Activated CD4-positive, alpha-beta T cell treated with anti-CD3 and anti-CD28 coated beads for 24 hours (primary cell): ENCODE results near the gene IGFBP5.

Experiments used
- DNase-seq, 2 donors: peaks; one replicate each; pipeline ENCODE4 v3.0.0-alpha.2; 2020; ENCODE audit warnings: low read depth in 2 of 2

IGFBP5 gene

DNA sequence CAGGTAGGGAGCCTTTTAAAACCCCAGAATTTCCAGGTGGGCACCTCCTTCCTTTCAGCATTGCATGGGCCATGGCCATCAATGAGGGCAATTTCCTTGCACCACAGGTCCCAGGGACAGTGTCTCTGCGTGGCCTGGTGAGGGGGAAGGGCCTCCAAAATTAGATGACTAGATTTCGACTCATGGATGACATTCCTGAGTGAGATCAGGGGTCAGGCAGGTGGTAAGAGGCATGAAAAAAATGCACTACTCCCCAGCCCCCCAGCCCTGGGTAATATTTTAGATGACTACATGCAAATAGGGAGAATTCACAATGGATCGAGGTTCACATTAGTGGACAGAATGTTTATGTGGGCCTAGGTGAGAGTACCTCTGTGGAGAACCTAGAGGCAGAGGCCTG, 19.0 kb upstream of the IGFBP5 start:
- no peak for DNase-seq

DNA sequence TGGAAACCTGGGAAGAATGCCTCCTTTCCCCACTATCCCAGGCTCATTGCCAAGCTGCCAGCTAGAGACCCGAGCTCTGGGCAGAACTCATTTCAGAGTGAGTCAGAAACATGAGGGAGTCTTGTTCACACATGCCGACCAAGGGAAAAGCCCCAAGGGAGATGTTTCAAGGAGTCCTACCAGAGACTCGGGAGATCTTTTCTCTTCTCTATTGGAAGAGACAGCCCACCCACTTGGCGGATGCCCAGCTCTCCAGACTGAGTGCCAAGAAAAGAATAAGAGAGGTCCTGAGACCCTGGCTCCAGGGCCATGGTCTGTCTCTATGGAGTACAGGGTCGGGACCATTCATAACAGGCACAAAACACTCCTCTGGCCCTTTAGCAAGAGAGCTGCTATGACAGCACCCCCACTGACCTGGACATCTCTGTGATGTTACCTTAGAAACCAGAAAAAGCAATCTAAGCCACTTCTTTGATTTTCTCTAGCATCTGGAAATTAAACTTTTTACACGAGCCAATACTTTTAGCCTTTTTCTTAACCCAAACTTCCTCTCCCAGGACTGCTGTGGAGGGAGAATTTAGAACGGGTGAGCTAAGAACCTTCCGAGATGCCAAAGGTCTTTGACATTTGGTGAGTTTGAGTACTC, 18.5 kb upstream of the IGFBP5 start:
- DNase-seq: no peak

DNA sequence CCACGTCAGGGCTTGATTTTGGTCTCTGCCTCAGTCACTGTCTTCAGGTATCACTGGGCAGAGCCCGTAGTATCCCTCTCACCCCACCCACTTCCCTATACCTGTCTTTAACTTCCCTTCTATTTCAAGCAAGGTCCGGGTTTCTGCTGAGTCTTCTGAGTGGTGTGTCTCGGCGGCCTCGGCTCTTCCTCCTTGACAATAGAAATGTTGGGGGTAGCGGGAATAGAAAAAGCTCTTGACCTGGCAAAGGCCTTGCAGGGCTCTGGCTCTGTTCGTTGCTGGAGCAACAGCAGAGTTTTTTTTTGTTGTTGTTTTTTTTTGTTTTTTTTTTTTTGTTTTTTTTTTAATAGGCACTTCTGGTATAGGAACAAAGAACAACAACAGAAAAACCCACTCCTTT, 16.0 kb upstream of the IGFBP5 start:
- no peak for DNase-seq

DNA sequence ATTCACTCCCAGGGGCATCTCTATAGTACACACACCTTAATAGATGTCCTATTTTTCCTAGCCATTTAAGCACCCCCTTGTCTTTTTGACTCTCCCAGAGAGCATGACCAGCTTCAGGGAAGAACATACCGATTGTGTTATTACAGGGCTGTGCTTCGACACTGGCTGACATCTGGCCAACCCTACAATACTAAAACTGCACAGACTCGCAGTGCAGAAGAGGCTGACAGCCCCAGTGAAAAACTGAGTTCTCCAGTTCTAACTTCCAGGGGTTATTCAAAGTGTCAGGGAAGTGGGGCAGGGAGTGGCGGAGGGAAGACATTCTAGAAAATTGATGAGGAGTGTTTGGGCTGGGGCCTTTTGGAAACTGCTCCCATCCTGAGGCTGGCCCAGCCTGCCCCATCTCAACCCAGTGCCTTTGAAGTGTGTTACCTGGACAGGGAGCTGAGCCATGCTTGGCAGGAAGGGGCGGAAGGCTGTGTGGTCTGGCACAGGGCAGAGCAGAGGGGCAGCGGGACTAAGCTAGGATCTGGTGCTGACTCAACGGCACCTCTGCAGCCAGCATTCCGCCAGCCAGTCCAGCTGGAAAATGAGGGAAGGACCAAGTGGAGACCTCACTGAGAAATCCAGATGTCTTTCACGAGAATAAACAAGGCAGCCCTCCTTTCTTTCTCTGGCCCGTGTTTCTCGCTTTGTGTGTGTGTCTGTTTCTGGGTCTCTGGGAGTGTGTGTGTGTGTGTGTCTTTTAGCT, 15.4 kb upstream of the IGFBP5 start:
- no peak for DNase-seq

DNA sequence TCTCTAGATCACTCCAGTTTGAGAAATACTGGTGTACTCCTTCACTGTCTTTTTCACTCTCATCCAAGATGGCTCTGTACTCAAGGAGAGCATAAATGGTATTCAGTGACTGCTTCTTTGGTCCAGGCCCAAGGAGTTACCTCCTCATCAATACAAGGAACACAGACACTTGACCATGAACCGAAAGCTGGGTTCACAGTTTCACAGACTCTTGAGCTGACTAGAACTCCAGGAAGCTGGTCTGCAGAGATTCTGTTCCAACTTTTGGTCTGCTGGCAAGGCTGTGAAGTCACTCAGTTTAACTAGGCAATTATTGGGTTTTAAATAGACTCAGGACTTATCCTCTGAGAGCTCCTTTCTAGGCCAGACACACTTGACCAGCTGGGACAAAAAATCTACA, 7.4 kb upstream of the IGFBP5 start:
- DNase-seq: no peak

DNA sequence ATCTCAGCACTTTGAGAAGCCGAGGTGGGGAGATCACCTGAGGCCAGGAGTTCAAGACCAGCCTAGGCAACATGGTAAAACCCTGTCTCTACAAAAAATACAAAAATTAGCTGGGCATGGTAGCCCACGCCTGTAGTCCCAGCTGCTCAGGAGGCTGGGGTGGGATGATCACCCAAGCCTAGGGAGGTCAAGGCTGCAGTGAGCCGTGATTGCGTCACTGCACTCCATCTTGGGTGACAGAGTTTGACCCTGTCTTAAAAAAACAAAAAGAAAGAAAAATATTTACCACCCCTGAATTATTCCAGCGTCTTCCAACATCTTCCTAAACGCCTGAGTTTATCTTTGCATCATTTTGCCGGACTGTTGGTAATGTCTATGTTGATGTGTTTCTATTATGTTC, 6.2 kb upstream of the IGFBP5 start:
- DNase-seq: no peak

DNA sequence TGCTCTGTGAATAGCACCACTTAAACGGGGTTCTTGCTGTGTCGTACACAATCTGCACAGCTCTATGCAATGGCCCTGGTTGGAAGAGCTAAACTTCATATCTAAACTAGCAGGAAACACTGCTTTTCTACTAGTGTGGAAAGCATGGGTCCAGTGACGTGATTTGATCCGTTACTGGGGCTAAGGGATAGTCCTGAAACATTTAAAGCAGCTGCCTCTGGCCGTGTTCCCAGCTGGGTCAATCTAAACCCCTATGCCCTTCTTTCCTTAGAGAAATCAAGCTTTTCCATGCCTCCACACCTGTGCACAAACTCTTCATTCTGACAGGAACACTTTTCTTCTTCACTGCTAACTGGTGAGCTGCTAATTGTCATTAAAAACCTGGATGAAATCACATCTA, 5.4 kb upstream of the IGFBP5 start:
- DNase-seq: no peak

DNA sequence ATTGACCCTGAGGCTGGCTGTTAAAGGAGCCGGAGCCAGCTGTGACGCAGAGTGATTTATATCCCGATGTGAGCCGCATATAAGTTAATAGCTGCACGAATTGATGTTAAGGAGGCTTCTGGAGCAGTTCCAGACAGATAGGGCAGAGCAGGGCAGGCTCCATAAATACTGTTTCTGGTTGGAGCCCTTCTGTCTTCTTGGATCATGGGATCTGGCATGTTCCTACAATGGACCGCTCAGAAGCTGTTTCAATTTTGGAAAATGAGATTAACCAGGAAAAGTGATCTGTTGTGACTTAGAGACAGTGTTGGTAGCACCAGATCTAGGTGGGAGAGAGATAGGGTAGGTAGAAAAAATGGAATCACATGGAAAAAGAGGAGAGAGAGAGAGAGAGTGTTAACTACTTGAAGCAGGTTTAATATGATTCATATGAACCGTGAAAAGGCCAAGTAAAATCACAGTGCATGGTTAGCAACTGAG, 4.8 kb upstream of the IGFBP5 start:
- DNase-seq: no peak

DNA sequence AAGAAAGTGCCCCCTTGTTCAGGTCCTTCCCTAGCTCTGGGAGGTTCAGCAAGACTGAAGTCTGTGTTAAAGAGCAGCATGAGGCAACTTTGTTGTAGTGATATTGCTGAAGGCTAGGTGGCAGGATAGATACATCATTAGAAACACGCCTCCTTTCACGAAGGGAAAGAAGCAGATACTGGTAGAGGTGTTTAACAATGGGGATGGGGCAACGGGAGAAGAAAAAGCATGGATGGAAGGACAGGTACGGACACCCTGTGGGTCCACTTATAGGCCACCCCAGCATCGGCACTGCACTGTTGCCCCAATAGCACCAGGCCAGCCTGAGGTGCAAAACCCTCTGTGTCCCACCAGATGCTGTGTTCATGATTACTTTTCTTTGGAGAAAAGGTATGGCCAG, 3.5 kb upstream of the IGFBP5 start:
- no peak for DNase-seq

DNA sequence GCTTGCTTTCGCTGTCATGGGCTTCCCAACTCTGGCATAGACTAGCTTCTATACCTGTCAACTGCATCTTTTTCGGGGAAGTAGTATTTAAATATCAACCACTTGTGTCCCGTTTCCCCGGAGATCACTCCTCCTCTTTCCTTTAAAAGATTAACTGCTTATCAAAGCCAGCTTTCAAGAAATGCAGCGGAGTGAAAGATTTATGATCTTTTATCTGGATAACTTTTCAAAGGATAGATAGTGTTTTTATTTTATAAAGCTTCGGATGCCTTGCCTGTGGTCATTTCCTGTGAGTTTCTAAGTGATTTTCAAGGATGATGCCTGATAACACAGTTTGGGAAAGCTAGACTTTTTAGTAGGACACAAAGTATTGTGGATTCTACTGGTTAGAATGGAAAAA, 2.9 kb upstream of the IGFBP5 start:
- no peak for DNase-seq

DNA sequence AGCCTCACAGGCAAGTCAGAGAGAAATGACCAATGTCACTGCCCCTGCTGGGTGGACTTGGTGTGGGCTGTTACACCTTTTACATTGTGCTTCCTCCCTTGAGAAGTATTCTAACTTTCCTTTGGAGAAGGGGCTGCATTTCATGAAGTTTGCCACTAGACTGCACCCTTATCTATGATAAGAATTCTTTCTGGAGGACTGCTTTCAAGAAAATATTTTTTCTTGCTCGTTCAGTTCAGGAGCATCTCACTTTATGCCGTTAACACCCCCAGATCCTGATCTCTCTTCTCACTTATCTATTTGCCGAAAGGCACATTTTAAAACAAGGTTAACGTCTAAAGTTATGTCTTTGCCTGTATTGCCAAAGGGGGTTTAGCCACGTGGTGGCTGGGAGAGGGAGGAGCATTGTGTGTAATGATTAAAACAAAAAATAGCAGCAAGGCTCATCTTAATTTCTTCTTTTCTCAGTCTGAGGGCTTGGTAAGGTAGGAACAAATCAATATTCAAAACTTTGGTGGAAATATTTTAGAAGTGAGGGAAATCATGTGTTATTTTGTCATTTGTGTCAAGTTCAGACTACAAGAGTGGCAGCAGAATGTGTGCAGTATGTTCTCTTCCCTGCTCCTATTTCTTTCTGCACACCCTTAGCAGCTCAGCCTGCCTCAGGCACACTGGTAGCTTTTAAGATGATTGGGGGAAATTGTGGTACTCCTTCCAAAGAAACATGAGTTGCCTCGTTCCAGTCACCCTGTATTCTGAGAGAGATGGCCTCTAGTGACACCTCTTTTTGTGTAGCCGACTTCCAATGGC, 1.6 kb upstream of the IGFBP5 start:
- DNase-seq: no peak

DNA sequence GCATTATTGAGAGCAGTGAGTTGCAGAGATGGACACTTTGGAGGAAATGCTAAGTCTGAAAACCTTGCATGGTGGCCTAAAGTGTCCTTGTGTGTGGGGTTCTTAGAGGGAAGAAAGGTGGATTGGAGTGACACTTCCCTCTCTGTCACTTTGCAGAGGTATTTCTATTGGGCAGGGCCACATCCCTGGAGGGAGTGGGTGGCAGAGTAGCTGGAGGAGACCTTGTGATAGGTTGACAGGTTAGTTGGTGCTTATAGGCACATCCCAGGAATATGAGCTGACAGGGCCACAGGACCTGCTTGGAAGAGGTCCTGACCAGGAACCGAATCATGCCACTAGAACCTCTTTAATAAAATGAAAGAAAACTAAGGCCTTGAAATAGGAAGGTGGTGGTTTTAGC, 972 bp upstream of the IGFBP5 start:
- DNase-seq: no peak

DNA sequence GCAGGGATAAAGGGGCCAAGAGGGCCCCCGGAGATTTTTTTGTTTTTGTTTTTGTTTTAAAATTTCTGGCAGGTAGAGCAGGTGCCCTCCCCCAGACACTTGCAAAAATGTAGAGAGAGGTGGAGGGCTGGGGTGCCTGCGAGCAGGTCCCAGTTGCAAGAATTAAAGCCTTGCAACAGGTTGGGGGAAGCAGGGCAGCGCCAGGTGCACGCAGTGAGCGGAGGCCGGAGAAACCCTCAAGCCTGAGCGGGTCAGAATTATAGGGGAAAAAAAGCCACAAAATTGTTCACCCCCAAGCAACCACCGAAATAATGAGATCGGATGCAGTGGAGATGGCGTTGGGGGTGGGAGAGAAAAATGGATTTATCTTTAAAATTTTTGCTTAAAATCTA, 527 bp downstream of the IGFBP5 start:
- no peak for DNase-seq

DNA sequence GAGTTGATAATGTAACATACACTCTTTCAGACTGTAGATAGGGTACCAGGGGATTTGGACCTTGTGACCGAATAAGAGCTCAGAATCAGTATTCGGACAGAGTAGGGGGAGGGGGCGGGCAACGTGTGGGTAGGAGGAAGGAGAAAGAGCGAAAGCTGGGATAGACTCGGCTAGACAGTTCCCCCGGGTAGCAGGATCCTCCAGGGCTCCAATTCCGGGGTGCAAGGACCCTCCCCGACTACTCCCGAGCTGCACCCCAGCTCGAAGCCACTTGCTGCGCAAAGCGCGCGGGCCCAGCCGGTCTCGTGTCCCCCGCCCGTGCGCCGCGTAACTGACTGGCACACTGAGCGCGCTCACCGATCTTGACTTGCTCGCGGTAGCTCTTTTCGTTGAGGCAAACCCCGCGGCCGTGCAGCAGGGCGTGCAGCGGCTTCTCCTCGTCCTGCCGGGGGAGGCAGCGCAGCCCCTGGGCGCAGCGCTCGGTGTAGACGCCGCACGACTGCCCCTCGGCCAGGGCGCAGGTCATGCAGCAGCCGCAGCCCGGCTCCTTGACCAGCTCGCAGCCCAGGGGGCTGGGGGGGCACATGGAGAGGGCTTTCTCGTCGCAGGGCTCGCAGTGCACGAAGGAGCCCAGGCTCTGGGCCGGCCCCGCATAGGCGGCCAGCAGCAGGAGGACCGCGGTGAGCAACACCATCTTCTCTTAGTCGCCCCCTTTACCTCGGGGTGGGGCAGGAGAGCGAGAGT, 1.1 kb downstream of the IGFBP5 start:
- DNase-seq: peak in 1 of 2 donors; percentile 28

DNA sequence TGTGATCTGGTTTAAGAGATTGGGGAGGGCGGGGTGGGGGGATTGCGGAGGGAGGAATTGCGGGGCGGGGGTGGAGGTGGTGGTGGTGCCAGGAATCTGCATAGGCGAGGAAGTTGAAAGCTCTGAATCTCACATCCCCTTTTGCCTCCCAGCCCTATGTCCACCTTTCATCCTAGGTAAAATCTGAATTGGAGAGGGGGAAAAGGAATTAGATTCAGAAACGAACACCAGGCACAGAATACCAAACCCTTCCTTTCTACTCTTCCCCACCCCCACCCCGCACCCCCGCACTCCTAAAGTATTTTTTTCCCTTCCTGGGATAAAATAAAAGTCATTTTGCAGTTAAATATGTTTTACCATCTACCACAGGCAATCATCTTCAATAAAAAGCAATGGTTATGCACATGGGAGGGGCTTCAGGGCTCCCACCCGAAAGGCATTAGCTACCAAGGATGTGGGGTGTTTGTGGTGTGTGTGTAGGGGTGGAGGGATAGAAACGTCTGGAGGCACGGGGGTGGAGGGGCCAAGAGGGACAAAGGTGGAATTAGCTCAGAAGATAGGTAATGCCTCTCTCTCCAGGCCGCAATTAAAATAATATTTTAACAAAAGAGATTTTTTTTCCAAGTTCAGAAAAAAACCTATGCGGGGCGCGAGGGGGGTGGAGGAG, 1.8 kb downstream of the IGFBP5 start:
- DNase-seq: no peak

DNA sequence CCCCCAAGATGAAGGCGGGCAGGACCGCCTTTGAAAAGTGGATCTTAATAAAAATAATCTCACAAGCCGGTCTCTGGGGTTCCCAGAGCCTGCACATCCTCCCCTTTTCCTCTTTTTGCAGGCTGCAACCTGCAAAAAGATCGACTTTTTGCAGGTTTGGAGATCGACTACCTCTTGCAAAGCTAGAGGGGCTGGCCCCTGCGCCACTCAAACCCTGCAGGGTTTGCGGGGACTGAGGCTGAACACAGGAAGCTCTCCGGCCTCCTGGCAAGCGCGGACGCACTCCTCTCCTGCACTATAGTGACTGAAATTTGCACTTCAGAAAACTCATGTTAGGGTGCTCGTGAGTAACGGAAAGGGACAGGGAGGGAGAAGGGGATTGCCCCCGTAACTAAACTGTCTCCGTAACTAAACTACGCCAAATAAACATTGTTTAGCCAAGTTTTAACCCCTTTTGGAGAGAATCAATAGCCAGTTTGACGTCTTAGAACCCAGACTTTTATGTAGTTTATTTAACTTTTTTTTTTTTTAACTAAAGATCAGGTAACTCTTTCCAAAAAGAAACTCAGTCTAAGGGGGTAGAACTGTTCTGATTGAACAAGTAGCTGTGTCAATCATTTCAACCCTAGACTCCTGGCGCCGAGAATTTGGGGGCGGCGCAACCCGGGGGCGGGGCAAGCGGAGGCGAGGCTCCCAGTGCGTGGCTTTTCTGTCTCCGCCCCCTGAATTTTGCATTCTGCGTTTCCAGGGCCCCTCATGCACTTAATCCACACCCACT, 2.5 kb downstream of the IGFBP5 start:
- peak; percentile 49 to 65 for DNase-seq

DNA sequence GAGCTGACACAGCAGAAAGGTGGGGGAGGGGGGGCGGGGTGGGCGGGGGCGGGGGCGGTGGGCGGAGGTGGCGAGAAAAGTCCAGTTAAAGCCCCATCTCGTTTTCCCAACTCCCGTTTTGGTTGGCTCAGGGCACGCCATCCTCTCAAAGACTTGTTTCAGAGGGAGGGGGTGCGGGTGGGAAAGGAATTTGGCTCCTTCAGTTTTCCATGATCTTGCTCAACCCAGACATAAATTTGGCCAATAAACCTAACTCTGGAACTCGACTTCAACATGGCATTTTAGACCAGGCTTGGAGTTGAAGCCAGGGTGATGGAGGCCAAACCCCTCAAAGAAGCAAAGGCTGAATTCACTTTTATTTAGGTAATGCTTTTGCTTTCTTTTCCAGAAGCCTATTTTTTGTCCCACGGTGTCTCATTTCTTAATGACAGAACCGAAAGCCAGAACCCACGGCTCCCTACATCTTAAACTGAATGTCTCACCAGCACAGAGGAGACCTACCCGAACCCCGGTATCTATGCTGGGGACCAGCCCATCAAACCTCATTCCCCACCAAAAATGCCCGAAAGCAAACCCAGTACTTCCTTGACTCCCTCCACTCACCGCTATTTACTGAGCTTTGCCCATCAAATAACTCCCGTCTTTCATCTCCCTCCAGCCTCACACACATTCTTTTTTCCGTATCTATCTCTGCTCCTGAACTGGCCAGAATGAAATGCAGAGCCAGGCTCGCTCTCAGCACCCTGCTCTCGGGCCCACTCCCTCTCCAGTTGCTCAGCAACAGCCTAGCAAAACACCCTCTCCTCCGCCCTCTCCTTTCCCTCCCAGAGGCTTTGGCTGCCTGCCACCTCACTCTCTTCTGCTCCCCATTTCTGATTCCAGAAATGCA, 4.3 kb downstream of the IGFBP5 start:
- no peak for DNase-seq

DNA sequence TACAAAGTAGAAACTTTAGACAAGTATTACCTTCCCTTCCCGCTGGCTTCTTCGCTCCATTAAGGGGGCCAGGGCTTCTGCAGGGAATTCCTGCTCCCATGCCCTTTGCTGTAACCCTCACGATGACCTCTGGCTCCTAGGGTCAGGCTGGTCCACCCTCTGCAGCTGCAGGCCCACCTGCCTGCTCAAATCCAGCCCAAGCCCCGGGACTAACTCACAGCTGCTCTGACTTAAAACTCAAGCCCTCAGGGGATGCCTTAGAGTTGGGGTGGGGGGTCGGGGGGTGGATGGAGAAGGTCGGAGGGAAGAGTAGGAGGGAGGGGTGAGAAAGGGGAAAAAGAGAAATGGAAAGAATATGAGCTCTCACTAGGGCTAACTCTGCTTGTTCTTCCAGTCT, 4.9 kb downstream of the IGFBP5 start:
- no peak for DNase-seq

DNA sequence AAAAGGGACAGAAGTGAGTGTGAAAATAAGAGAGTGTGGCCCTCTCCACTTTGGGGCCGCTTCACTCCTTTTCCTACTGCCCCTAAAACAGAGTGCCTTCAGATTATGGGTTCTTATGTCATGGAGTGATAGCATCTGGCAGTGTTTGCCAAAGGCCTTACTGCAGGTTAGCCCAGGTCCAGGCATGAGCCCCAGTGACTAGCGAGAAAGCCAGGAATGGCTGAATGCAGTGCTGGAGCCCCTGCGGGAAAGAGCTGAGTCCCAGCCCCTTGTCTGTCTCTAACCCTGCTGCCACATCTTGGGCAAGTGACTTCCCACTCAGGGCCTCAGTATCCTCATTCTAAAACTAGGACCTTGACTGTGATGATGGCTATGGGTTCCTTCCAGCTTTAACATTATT, 6.0 kb downstream of the IGFBP5 start:
- no peak for DNase-seq
